GM04503 (cell line): ENCODE measurements around the gene FES.
"Not testable (repeated sequence)": the region's sequence is repeated elsewhere in the genome, so short reads cannot be mapped to it uniquely, and the experiment has no call there.

Experiments
- DNase-seq: peaks from one replicate; pipeline ENCODE4 v3.0.0-alpha.2; 2012; ENCODE audit warnings: low read depth

Gene FES

DNA sequence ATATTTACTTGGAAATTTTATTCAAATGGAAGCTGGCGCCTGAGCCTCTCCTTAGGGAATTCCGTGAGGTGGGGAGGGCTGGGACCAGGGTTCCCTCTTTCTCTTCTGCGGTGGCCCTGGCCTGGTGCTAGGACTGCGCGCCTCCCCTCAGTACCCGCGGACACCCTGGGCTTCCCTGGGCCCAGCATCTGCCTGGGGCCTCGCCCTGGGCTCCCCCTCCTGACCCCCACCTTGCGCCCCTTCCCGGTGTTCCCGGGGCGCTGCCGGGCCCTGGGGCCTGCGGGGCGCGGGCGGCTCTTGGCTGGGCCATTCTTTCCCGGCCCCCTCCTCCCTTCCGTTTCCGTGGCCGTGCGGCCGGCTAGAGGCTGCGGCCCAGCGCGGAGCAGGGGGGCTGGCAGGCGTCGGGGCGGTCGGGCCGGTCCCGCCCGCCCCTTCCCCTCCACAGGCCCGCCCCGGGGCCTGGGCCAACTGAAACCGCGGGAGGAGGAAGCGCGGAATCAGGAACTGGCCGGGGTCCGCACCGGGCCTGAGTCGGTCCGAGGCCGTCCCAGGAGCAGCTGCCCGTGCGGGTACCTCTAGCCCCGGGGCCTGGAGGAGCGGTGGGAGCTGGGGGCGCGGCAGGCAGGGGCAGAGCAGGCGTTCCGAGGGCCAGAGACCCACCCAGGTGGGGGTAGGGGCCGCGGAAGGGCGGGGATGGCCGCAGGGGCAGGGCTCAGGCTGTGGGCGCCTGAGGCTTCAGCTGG lies at the start of gene FES:
FES (plus strand) TSS at position 529 of the 743 bp plus-strand sequence. CDS start 542 bp downstream, outside the sequence.
- no peak for DNase-seq

GRCh38 chr15:90834626-90835025 lies 49.7 kb upstream of the FES start:
- no peak for DNase-seq

- peak; percentile 17 for DNase-seq
These were observed 47.9 kb upstream of the FES start for GRCh38 chr15:90836296-90836871.

DNA sequence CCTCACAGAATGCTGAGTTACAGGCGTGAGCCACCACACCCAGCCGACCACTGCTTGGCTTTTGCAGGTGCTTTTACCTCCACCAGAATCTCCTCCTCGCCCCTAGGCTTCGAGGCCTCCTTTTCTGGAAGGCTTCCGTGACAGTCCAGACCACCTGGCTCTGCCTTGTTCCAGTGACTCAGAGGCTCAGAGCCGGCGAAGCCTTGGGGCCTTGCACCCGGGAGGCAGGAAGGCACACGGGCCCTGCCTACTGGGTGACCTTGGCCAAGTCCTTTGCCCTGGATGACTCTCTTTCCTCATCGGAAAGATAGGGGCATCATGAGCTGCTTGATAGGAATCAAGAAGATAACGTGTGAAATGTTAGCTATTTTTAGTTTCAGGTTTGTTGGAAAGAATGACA lies 47.2 kb upstream of the FES start:
- DNase-seq, result no peak

GRCh38 chr15:90838139-90838538 lies 46.2 kb upstream of the FES start:
- no peak for DNase-seq

- no peak for DNase-seq
These were observed 45.8 kb upstream of the FES start for GRCh38 chr15:90838544-90838943.

DNA sequence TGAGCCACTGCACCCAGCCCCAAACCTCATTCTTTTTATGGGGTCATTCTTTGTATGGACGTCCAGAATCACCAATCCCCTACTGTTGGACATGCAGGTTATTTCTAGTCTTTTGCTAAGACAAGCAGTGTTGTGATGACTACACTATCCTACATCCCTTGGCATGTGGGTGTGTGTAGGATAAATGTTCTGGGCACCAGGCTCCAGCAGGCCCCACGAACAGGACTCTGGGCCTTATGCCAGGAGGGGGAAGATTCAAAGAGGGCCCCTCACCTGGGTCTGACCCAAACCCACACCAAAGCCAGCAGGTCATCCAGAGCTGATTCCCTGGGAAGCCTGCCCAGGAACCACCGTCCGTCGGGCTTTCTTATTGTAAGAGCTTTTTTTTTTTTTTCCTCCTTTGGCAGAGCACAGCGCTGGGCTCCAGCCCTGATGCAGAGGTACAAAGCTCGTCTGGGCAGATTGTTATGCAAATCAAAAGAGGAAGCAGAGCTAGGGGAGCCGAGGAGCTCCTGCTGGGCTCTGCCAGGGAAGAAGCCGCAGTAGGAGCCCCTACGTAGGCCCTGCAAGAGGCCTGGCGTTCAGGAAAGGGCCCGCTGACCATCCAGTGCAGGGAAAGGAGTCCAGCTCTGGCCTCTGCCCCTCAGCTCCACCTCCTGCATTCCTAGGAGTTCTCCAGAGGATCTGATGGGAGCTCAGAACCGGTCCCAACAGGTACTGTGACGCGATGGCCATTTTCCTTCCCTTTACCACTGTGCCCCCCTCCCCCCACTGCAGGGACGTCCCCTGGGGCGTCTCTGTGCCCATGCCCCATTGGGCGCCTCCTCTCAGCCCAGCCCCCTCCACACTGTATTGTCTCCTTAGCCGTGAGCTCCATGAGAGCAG lies 44.9 kb upstream of the FES start:
- no peak for DNase-seq

- no peak for DNase-seq
These were observed 44.0 kb upstream of the FES start for GRCh38 chr15:90840157-90840855.

DNA sequence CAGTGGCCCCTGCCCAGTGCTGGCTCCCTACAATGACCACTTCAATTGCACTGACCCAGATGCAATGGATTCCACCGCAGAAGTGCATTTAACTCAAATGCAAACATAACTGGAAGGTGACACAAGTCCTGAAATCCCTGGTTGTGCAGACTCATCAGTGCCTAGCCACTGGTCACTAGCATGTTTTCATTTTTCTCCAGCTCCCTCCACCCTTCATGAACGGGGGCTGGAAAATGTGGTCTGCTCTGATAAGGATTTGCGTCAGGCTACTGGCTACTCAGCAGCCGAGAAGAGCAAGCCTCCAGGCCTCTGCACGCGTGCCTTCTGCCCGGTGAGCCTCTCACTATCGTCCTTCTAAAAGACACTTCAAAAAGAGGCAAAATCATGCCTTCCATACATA lies 43.4 kb upstream of the FES start:
- DNase-seq, result no peak

DNA sequence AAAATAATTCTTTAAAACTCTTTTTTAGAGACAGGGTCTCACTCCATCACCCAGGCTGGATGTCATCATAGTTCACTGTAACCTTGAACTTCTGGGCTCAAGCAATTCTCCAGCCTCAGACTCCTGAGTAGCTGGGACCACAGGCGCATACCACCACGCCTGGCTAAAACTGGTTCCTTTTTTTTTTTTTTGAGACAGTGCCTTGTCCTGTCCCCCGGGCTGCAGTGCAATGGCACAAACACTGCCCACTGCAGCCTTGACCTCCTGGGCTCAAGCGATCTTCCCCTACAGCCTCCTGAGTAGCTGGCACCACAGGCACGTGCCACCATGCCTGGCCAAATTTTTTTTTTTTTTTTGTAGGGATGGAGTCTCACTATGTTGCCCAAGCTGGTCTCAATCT lies 39.6 kb upstream of the FES start:
- DNase-seq, result no peak

DNA sequence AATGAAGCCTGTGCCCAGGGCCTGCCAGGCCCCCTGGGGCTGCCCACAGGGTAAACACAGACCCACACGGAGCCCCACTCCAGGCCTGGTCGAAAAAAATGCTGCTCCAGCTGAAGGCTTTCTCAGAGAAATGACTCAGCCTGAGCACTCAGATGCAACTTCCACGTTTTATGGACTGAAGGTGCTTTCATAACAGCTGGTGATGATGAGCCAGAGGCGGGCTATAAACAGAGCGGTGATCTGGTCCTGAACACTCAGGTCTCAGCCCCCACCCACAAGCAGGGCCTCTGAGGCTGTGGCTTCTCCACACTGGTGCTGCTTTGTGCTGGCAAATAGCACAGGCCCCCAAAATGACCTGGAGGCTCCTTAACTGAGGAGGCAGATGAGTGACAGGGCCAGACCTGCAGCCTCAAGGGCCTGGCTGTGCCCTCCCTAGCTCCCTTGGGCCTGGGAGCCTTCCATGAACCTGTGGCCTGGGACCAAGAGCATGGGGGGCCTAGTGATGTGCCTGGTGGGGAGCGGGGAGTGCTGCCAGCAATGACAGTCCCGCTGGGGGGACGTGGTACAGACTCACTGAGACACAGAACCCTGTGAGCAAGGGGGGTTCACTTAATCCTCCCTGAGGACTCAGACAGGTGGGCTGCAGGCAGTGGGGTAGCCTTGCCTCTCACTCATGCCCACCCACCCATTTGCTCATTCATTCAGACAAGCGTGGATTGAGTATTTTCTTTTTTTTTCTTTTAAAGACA lies 38.9 kb upstream of the FES start:
- DNase-seq, result peak; percentile 72

DNA sequence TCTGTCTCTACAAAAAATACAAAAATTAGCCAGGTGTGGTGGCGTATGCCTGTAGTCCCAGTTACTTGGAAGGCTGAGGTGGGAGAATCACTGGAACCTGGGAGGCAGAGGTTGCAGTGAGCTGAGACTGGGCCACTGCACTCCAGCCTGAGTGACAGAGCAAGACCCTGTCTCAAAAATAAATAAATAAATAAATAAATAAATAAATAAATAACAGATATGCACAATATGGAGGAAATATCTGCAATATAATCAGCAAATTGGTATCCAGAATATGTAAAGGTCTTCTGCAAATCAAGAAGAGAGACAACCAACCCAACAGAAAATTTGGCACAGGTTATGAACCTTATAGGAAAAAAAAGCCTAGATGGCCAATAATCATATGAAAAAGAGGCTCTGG lies 34.9 kb upstream of the FES start:
- DNase-seq, result not testable (repeated sequence)

- no peak for DNase-seq
These were observed 33.2 kb upstream of the FES start for GRCh38 chr15:90851114-90851513.

GRCh38 chr15:90851940-90852339 lies 32.4 kb upstream of the FES start:
- DNase-seq, result no peak

- DNase-seq, result no peak
These were observed 29.2 kb upstream of the FES start for GRCh38 chr15:90855139-90855538.

- no peak for DNase-seq
These were observed 27.0 kb upstream of the FES start for GRCh38 chr15:90857337-90857736.

- DNase-seq, result no peak
These were observed 26.3 kb upstream of the FES start for GRCh38 chr15:90857883-90858443.

DNA sequence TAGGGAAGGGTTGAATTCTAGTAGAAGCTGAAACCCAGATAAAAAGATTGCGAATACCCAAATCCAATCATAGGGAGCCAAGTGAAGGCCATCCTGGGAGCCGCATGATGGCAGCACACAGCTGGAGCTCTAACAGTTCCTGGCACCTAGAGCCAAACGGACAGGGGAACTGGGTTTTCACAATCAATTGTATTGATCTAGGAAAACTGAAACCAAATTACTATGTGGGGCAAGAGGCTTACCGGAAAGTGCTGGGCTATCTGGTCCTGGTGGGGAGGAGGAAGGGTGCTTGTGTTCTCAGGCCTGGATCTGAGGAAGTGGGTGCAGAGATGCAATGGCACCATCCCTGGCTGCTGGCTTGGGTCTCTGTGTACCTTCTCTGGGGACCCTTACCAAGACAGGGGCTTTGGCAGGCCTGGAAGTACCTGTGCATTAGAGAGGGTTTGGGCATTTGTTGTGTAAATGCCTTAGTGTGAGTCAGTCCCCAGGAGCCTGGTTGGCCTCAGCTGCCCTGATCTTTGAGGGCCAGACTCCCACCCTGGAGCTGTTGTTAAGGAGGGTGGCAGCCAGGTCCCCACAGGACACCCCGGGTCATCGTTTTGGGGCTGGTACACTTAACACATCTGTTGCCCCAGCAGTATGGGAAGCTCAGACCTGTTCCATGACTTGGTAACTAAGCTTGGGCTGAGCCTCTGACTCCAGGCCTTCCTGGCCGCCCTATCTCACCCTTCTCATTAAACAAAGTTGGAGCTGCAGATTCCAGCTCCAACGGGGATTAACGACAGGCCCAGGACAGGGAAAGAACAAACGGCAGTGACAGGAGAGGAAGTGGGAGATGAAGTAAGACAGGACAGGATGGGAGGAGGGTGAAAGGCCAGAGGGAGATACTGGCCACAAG lies 24.8 kb upstream of the FES start:
- DNase-seq, result no peak

- no peak for DNase-seq
These were observed 23.9 kb upstream of the FES start for GRCh38 chr15:90860450-90860849.
